ENCODE data around the gene WNT6. TPM values are rescaled to one million over a fixed set of nuclear protein-coding genes. Genes with fewer than 3 reads are reported as not detected.

Gene WNT6
- total and polyA plus RNA-seq, 2 of the 8 experiments (the other 6 are each of a cell fraction or from before 2014, with no cell fraction given), result not detected

DNA sequence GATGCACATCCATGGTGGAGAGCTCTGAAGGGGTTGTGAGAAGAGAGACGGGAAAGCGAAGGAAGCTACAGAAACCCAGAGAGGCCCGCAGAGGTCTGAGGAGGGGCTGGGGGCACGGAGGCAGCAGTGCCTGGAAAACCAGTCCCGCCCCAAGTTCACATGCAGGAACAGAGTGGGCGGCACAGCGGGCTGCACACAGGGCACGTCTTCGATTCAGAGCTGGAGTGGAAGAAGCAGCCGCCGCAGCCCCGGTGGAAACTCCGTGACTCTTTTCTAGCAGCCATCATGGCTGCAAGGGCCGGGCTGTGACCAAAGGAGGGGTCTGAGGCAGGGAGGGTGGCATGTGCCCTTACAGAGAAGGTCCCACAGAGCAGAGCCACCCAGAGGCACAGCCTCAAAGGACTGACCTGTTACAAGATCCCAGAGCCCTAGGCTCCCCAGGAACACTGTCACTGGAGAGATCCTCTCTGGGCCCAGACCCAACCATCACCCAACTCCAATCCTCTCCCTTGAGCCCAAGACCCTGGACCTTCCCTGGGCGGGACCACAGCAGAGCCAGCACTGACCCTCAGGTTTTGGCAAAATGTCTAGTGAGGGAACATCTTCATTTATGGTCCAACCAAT is 38.7 kb upstream of the WNT6 start:
- POLR2A ChIA-PET (ENCODE audit: partially characterized antibody), result interaction anchor here (1.5 to 2.1 kb wide), 2 partner anchors 15 to 39 kb away, joined by 3 to 5 read pairs; partner anchors contain the start of gene CYP27A1
- H4K91ac ChIP-seq (replicated peaks; ENCODE audit: insufficient read length, low read length), result no peak overlapping the region
- H2BK15ac ChIP-seq (ENCODE audit: low read length), result no peak overlapping the region
- DNase-seq (ENCODE audit: low read depth in 1 of 2, low spot score in 2 of 2), result no peak
- H3K4me3 ChIP-seq (ENCODE audit: extremely low read depth in 1 of 4, insufficient read depth in 2 of 4, low read depth in 3 of 4, low read length in 4 of 4), result no peak overlapping the region
- no peak overlapping the region for H3K14ac ChIP-seq (ENCODE audit: insufficient read length)
- H4K20me1 ChIP-seq (replicated peaks in 1 of 2; ENCODE audit: control insufficient read depth in 1 of 2, insufficient read depth in 2 of 2, low read length in 2 of 2), result no peaks in the 10 kb centered on the region
- no peaks in the 10 kb centered on the region for H3K23me2 ChIP-seq (ENCODE audit: low read depth, low read length)
- FAIRE-seq, result no peak
- H2BK120ac ChIP-seq (replicated peaks; ENCODE audit: low read depth, low read length), result no peak overlapping the region
- H3K27me3 ChIP-seq (replicated peaks in 1 of 4; ENCODE audit: control insufficient read depth in 3 of 4, extremely low read depth in 1 of 4, insufficient read depth in 3 of 4, low read length in 3 of 4), result no peaks in the 10 kb centered on the region
- WGBS, 2 experiments (ENCODE audit: extremely low coverage in 1 of 2, insufficient coverage in 1 of 2, insufficient read length in 1 of 2, insufficient replicate concordance in 2 of 2, low coverage in 1 of 2, low lambda C conversion rate in 2 of 2, missing lambda C conversion rate in 1 of 2), result 89% methylated on average over 14 of the region's 15 CpGs; no CpG with 5 or more reads in 1 of the 2 experiments
- no peak overlapping the region for H3K9ac ChIP-seq (replicated peaks in 1 of 4; ENCODE audit: extremely low read depth in 1 of 4, low read depth in 3 of 4, low read length in 3 of 4)
- no peak overlapping the region for H3K4me2 ChIP-seq (ENCODE audit: insufficient read depth in 1 of 2, low read depth in 2 of 2, low read length in 2 of 2)
- no peak overlapping the region for H3K18ac ChIP-seq (ENCODE audit: extremely low read depth, low read length)
- H3K56ac ChIP-seq (replicated peaks; ENCODE audit: insufficient read length, low read depth, low read length), result no peak overlapping the region
- H3K36me3 ChIP-seq (ENCODE audit: control insufficient read depth in 2 of 4, insufficient read depth in 4 of 4, low read length in 3 of 4), result no peaks in the 10 kb centered on the region
- H2BK20ac ChIP-seq (ENCODE audit: low read length), result no peak overlapping the region
- CTCF ChIA-PET (ENCODE audit: partially characterized antibody), result interaction anchor here (0.9 to 1.2 kb wide), 2 partner anchors 8 to 27 kb away, joined by 3 to 4 read pairs; no protein-coding TSS in a partner anchor
- H3K79me2 ChIP-seq (ENCODE audit: control insufficient read depth in 1 of 2, insufficient read depth in 2 of 2, low read length in 2 of 2), result no peaks in the 10 kb centered on the region
- H4K8ac ChIP-seq (ENCODE audit: extremely low read depth, insufficient read depth, low read length), result no peak overlapping the region
- no peak overlapping the region for H3K23ac ChIP-seq (ENCODE audit: insufficient read length)
- H2AK5ac ChIP-seq (ENCODE audit: low read depth, low read length), result no peak overlapping the region
- H2BK12ac ChIP-seq (ENCODE audit: low read depth, low read length), result no peak overlapping the region
- no peak overlapping the region for H2AFZ ChIP-seq (ENCODE audit: low read length)
- no peak overlapping the region for H2BK5ac ChIP-seq (ENCODE audit: low read depth, low read length)
- H4K5ac ChIP-seq (ENCODE audit: insufficient read length, low read depth, low read length), result no peak overlapping the region
- H3K79me1 ChIP-seq (ENCODE audit: low read depth, low read length), result no peaks in the 10 kb centered on the region; the same call in 1 of the 2 replicates
- H3K4ac ChIP-seq (replicated peaks; ENCODE audit: insufficient read length, low read depth, low read length), result no peak overlapping the region
- no peaks in the 10 kb centered on the region for H3K9me3 ChIP-seq (ENCODE audit: insufficient read depth in 2 of 2, low read depth in 1 of 2, low read length in 1 of 2)
- H3K27ac ChIP-seq (ENCODE audit: low read depth, low read length), result no peak overlapping the region
- H3K4me1 ChIP-seq (replicated peaks in 1 of 4; ENCODE audit: control insufficient read depth in 3 of 4, insufficient read depth in 4 of 4, low read length in 3 of 4), result no peaks in the 10 kb centered on the region; a peak in 1 of 7 replicates
- no peak for TF ChIP-seq ZNF274 (IDR thresholded peaks at IDR 0.05; ENCODE audit: borderline replicate concordance, extremely low read depth, low read length)
- no peak for TF ChIP-seq FOSL1 (IDR thresholded peaks at IDR 0.05; ENCODE audit: insufficient read depth, low read depth, low read length)
- no peak for TF ChIP-seq EGR1 (IDR thresholded peaks at IDR 0.05; ENCODE audit: borderline replicate concordance, low read depth, low read length)
- no peak for TF ChIP-seq CREB1 (IDR thresholded peaks at IDR 0.05)
- TF ChIP-seq RXRA (IDR thresholded peaks at IDR 0.05; ENCODE audit: insufficient read depth, low read depth, low read length), result no peak
- no peak for TF ChIP-seq SP4 (IDR thresholded peaks at IDR 0.05; ENCODE audit: low read length)
